ENCODE measurements around the gene GABARAPL2.

- TF ChIP-seq TCF4 (CRISPR knock-in tag; IDR thresholded peaks at IDR 0.05; ENCODE audit: borderline replicate concordance) = no peak
- TF ChIP-seq RARB (CRISPR knock-in tag; IDR thresholded peaks at IDR 0.05) = no peak
Observed at GRCh38 chr16:75603241-75603640, 37.1 kb downstream of the GABARAPL2 start.
